ENCODE measurements around the gene RGS5. TPM values are rescaled to one million over a fixed set of nuclear protein-coding genes. Genes with fewer than 3 reads are reported as not detected.
A peak's percentile ranks its signal among the peaks of the same experiment; 100 is the strongest.

Gene RGS5
- total and polyA plus RNA-seq, 4 donors = 983 to 2,702 (median 1,290) TPM

- Histone ChIP-seq H3K27ac (ENCODE audit: low read depth in 1 of 2, low read length in 2 of 2) (peak overlapping the region; percentile 18 to 82), H3K9me3 (ENCODE audit: control insufficient read depth, low read length) (no peaks in the 10 kb centered on the region), H3K4me1 (ENCODE audit: control insufficient read depth in 1 of 2, insufficient read depth in 2 of 2, low read length in 2 of 2) (peaks cover 2% of the 10 kb centered on the region in 2 donors), H3K27me3 (ENCODE audit: control insufficient read depth in 1 of 2, insufficient read depth in 2 of 2, low read length in 1 of 2) (no peaks in the 10 kb centered on the region), H3K4me3 (ENCODE audit: low read length in 2 of 2) (peak overlapping the region; percentile 8 to 42), H3K36me3 (ENCODE audit: control insufficient read depth in 1 of 2, insufficient read depth in 2 of 2, low read length in 1 of 2) (no peaks in the 10 kb centered on the region)
- intact Hi-C loops (cut with DNase I) = loop anchor here in 1 of 2 donors (5.0 kb wide), 1 partner anchor 106 kb away; no protein-coding TSS in a partner anchor
- DNase-seq = no peak
- ATAC-seq (ENCODE audit: low FRiP score) = no peak
Measured at GRCh38 chr1:163196449-163196787, 6.3 kb downstream of the RGS5 start.

GRCh38 chr1:163195728-163196448 is 6.8 kb downstream of the RGS5 start:
- no peak for DNase-seq
- H3K9me3 ChIP-seq (ENCODE audit: control insufficient read depth, low read length) = no peaks in the 10 kb centered on the region
- WGBS, 2 donors = 8 to 9% methylated on average over 5 of the region's 5 CpGs
- intact Hi-C loops (cut with DNase I) = loop anchor here in 1 of 2 donors (5.0 kb wide), 1 partner anchor 106 kb away; no protein-coding TSS in a partner anchor
- ATAC-seq (ENCODE audit: low FRiP score) = no peak
- H3K4me3 ChIP-seq (ENCODE audit: low read length in 2 of 2) = peak overlapping the region; percentile 18 to 42
- peaks cover 2% of the 10 kb centered on the region in 2 donors for H3K4me1 ChIP-seq (ENCODE audit: control insufficient read depth in 1 of 2, insufficient read depth in 2 of 2, low read length in 2 of 2)
- H3K36me3 ChIP-seq (ENCODE audit: control insufficient read depth in 1 of 2, insufficient read depth in 2 of 2, low read length in 1 of 2) = no peaks in the 10 kb centered on the region
- peak overlapping the region; percentile 51 to 82 for H3K27ac ChIP-seq (ENCODE audit: low read depth in 1 of 2, low read length in 2 of 2)
- no peaks in the 10 kb centered on the region for H3K27me3 ChIP-seq (ENCODE audit: control insufficient read depth in 1 of 2, insufficient read depth in 2 of 2, low read length in 1 of 2)

GRCh38 chr1:163191301-163191700 is 11.4 kb downstream of the RGS5 start:
- Histone ChIP-seq H3K27me3 (ENCODE audit: control insufficient read depth in 1 of 2, insufficient read depth in 2 of 2, low read length in 1 of 2) (no peaks in the 10 kb centered on the region), H3K9me3 (ENCODE audit: control insufficient read depth, low read length) (no peaks in the 10 kb centered on the region), H3K4me3 (ENCODE audit: low read length in 2 of 2) (no peak overlapping the region), H3K27ac (ENCODE audit: low read depth in 1 of 2, low read length in 2 of 2) (peak overlapping the region in 1 of 2 donors; percentile 51), H3K36me3 (ENCODE audit: control insufficient read depth in 1 of 2, insufficient read depth in 2 of 2, low read length in 1 of 2) (no peaks in the 10 kb centered on the region), H3K4me1 (ENCODE audit: control insufficient read depth in 1 of 2, insufficient read depth in 2 of 2, low read length in 2 of 2) (peaks cover 4 to 9% of the 10 kb centered on the region in 2 donors)
- 44 to 57% methylated on average over 1 of the region's 1 CpG for WGBS, 2 donors
- intact Hi-C loops (cut with DNase I) = loop anchor here in 1 of 2 donors (5.0 kb wide), 1 partner anchor 41 kb away; no protein-coding TSS in a partner anchor
- DNase-seq (no peak), ATAC-seq (ENCODE audit: low FRiP score) (no peak)

- ATAC-seq (ENCODE audit: low FRiP score) (no peak), DNase-seq (no peak)
- H3K27ac ChIP-seq (ENCODE audit: low read depth in 1 of 2, low read length in 2 of 2) = peak overlapping the region in 1 of 2 donors; percentile 36
- peaks cover 0 to 2% of the 10 kb centered on the region in 2 donors for H3K36me3 ChIP-seq (ENCODE audit: control insufficient read depth in 1 of 2, insufficient read depth in 2 of 2, low read length in 1 of 2)
- peaks cover 4 to 11% of the 10 kb centered on the region in 2 donors for H3K4me1 ChIP-seq (ENCODE audit: control insufficient read depth in 1 of 2, insufficient read depth in 2 of 2, low read length in 2 of 2)
- H3K9me3 ChIP-seq (ENCODE audit: control insufficient read depth, low read length) = no peaks in the 10 kb centered on the region
- H3K4me3 ChIP-seq (ENCODE audit: low read length in 2 of 2) = peak overlapping the region in 1 of 2 donors; percentile 26
- H3K27me3 ChIP-seq (ENCODE audit: control insufficient read depth in 1 of 2, insufficient read depth in 2 of 2, low read length in 1 of 2) = no peaks in the 10 kb centered on the region
- intact Hi-C loops (cut with DNase I) = loop anchor here in 1 of 2 donors (5.0 kb wide), 1 partner anchor 123 kb away; no protein-coding TSS in a partner anchor
- WGBS, 2 donors = 33 to 51% methylated on average over 3 of the region's 3 CpGs
Measured at GRCh38 chr1:163188947-163189346, 13.8 kb downstream of the RGS5 start.

- no peak overlapping the region for H3K4me3 ChIP-seq (ENCODE audit: low read length in 2 of 2)
- H3K36me3 ChIP-seq (ENCODE audit: control insufficient read depth in 1 of 2, insufficient read depth in 2 of 2, low read length in 1 of 2) = peaks cover 0 to 2% of the 10 kb centered on the region in 2 donors
- WGBS, 2 donors = 33% methylated on average over 6 of the region's 6 CpGs
- intact Hi-C loops (cut with DNase I) = loop anchor here in 1 of 2 donors (5.0 kb wide), 1 partner anchor 124 kb away; no protein-coding TSS in a partner anchor
- H3K27ac ChIP-seq (ENCODE audit: low read depth in 1 of 2, low read length in 2 of 2) = peak overlapping the region; percentile 15 to 73
- H3K4me1 ChIP-seq (ENCODE audit: control insufficient read depth in 1 of 2, insufficient read depth in 2 of 2, low read length in 2 of 2) = peaks cover 5 to 15% of the 10 kb centered on the region in 2 donors
- DNase-seq (no peak), ATAC-seq (ENCODE audit: low FRiP score) (no peak)
- no peaks in the 10 kb centered on the region for H3K9me3 ChIP-seq (ENCODE audit: control insufficient read depth, low read length)
- H3K27me3 ChIP-seq (ENCODE audit: control insufficient read depth in 1 of 2, insufficient read depth in 2 of 2, low read length in 1 of 2) = no peaks in the 10 kb centered on the region
Measured at GRCh38 chr1:163187849-163188248, 14.9 kb downstream of the RGS5 start.

- 17 to 25% methylated on average over 2 of the region's 2 CpGs for WGBS, 2 donors
- Histone ChIP-seq H3K9me3 (ENCODE audit: control insufficient read depth, low read length) (no peaks in the 10 kb centered on the region), H3K4me1 (ENCODE audit: control insufficient read depth in 1 of 2, insufficient read depth in 2 of 2, low read length in 2 of 2) (peaks cover 3 to 15% of the 10 kb centered on the region in 2 donors), H3K27ac (ENCODE audit: low read depth in 1 of 2, low read length in 2 of 2) (peak overlapping the region; percentile 28 to 51), H3K4me3 (ENCODE audit: low read length in 2 of 2) (no peak overlapping the region), H3K27me3 (ENCODE audit: control insufficient read depth in 1 of 2, insufficient read depth in 2 of 2, low read length in 1 of 2) (no peaks in the 10 kb centered on the region), H3K36me3 (ENCODE audit: control insufficient read depth in 1 of 2, insufficient read depth in 2 of 2, low read length in 1 of 2) (peaks cover 0 to 2% of the 10 kb centered on the region in 2 donors)
- intact Hi-C loops (cut with DNase I) = loop anchor here in 1 of 2 donors (5.0 kb wide), 1 partner anchor 125 kb away; no protein-coding TSS in a partner anchor
- no peak for DNase-seq
- no peak for ATAC-seq (ENCODE audit: low FRiP score)
Measured at GRCh38 chr1:163186862-163187261, 15.9 kb downstream of the RGS5 start.

GRCh38 chr1:163182330-163182949 is 20.3 kb downstream of the RGS5 start:
- DNase-seq (no peak), ATAC-seq (ENCODE audit: low FRiP score) (no peak)
- Histone ChIP-seq H3K4me3 (ENCODE audit: low read length in 2 of 2) (no peak overlapping the region), H3K4me1 (ENCODE audit: control insufficient read depth in 1 of 2, insufficient read depth in 2 of 2, low read length in 2 of 2) (peaks cover 3 to 12% of the 10 kb centered on the region in 2 donors), H3K9me3 (ENCODE audit: control insufficient read depth, low read length) (no peaks in the 10 kb centered on the region), H3K27ac (ENCODE audit: low read depth in 1 of 2, low read length in 2 of 2) (peak overlapping the region in 1 of 2 donors; percentile 66), H3K36me3 (ENCODE audit: control insufficient read depth in 1 of 2, insufficient read depth in 2 of 2, low read length in 1 of 2) (peaks cover 0 to 2% of the 10 kb centered on the region in 2 donors), H3K27me3 (ENCODE audit: control insufficient read depth in 1 of 2, insufficient read depth in 2 of 2, low read length in 1 of 2) (no peaks in the 10 kb centered on the region)
- WGBS, 2 donors = 35 to 36% methylated on average over 2 of the region's 2 CpGs
- intact Hi-C loops (cut with DNase I) = no loop called here

- 23 to 28% methylated on average over 2 of the region's 2 CpGs for WGBS, 2 donors
- ATAC-seq (ENCODE audit: low FRiP score) (no peak), DNase-seq (no peak)
- intact Hi-C loops (cut with DNase I) = loop anchor here in 1 of 2 donors (10.0 kb wide), 1 partner anchor 136 kb away; no protein-coding TSS in a partner anchor
- Histone ChIP-seq H3K27me3 (ENCODE audit: control insufficient read depth in 1 of 2, insufficient read depth in 2 of 2, low read length in 1 of 2) (no peaks in the 10 kb centered on the region), H3K27ac (ENCODE audit: low read depth in 1 of 2, low read length in 2 of 2) (peak overlapping the region in 1 of 2 donors; percentile 72), H3K4me3 (ENCODE audit: low read length in 2 of 2) (no peak overlapping the region), H3K4me1 (ENCODE audit: control insufficient read depth in 1 of 2, insufficient read depth in 2 of 2, low read length in 2 of 2) (peaks cover 2 to 3% of the 10 kb centered on the region in 2 donors), H3K36me3 (ENCODE audit: control insufficient read depth in 1 of 2, insufficient read depth in 2 of 2, low read length in 1 of 2) (no peaks in the 10 kb centered on the region), H3K9me3 (ENCODE audit: control insufficient read depth, low read length) (no peaks in the 10 kb centered on the region)
Measured at GRCh38 chr1:163178628-163179027, 24.1 kb downstream of the RGS5 start.

Measured in aorta (tissue), 5 donors.